Right lung (tissue), 10 donors: ENCODE data around the gene EID1. TPM values are rescaled to one million over a fixed set of nuclear protein-coding genes. Genes with fewer than 3 reads are reported as not detected.
"Not testable (repeated sequence)": the region's sequence is repeated elsewhere in the genome, so short reads cannot be mapped to it uniquely, and the experiment has no call there.

Experiments
- DNase-seq, 2 donors: peaks; one replicate each; pipeline ENCODE4 v3.0.0-alpha.2; 2013
- long read RNA-seq, 8 donors: transcript quantifications; one replicate each; lab custom pipeline, GENCODE V29; 2026
- polyA plus RNA-seq, 5 donors: library from polyadenylated mRNA; unstranded; fragments of 120-200 nt; gene quantifications; one replicate each; pipeline versions ENCODE4 v1.2.1 to v1.2.3, GENCODE V29; 2013; ENCODE audit warnings: inconsistent platforms in 1 of 5, low replicate concordance in 1 of 5; ENCODE audit not compliant: insufficient read length in 5 of 5, insufficient read depth in 1 of 5

Gene EID1
- 100 to 1,000 TPM; 234 to 317 (median 287) TPM for polyA plus RNA-seq
- long read RNA-seq, donor 1, transcript EID1-201 (1 exons, 2,298 nt) = major isoform, 534 of 534 reads
- long read RNA-seq, donor 1, partial matches to known transcripts = 0 of 534 reads
- long read RNA-seq, donor 1, other reads (novel, unspliced or antisense) = 0 of 534 reads
- long read RNA-seq, donor 2, transcript EID1-201 (1 exons, 2,298 nt) = major isoform, 241 of 241 reads
- long read RNA-seq, donor 2, partial matches to known transcripts = 0 of 241 reads
- long read RNA-seq, donor 2, other reads (novel, unspliced or antisense) = 0 of 241 reads
- long read RNA-seq, donor 3, transcript EID1-201 (1 exons, 2,298 nt) = major isoform, 394 of 394 reads
- long read RNA-seq, donor 3, partial matches to known transcripts = 0 of 394 reads
- long read RNA-seq, donor 3, other reads (novel, unspliced or antisense) = 0 of 394 reads
- long read RNA-seq, donor 4, transcript EID1-201 (1 exons, 2,298 nt) = major isoform, 276 of 276 reads
- long read RNA-seq, donor 4, partial matches to known transcripts = 0 of 276 reads
- long read RNA-seq, donor 4, other reads (novel, unspliced or antisense) = 0 of 276 reads
- long read RNA-seq, donor 5, transcript EID1-201 (1 exons, 2,298 nt) = major isoform, 558 of 558 reads
- long read RNA-seq, donor 5, partial matches to known transcripts = 0 of 558 reads
- long read RNA-seq, donor 5, other reads (novel, unspliced or antisense) = 0 of 558 reads
- long read RNA-seq, donor 6, transcript EID1-201 (1 exons, 2,298 nt) = major isoform, 421 of 421 reads
- long read RNA-seq, donor 6, partial matches to known transcripts = 0 of 421 reads
- long read RNA-seq, donor 6, other reads (novel, unspliced or antisense) = 0 of 421 reads
- long read RNA-seq, donor 7, transcript EID1-201 (1 exons, 2,298 nt) = major isoform, 227 of 227 reads
- long read RNA-seq, donor 7, partial matches to known transcripts = 0 of 227 reads
- long read RNA-seq, donor 7, other reads (novel, unspliced or antisense) = 0 of 227 reads
- long read RNA-seq, donor 8, transcript EID1-201 (1 exons, 2,298 nt) = major isoform, 166 of 166 reads
- long read RNA-seq, donor 8, partial matches to known transcripts = 0 of 166 reads
- long read RNA-seq, donor 8, other reads (novel, unspliced or antisense) = 0 of 166 reads

GRCh38 chr15:48877630-48878595, at the start of gene EID1:
EID1 (plus strand) TSS chr15:48878134; CDS start chr15:48878177, 43 bp downstream.
- DNase-seq = peak; percentile 97

- DNase-seq = no peak
These were observed 49.5 kb upstream of the EID1 start for GRCh38 chr15:48828471-48828870.

- no peak for DNase-seq
These were observed 49.0 kb upstream of the EID1 start for GRCh38 chr15:48828906-48829305.

GRCh38 chr15:48832648-48833047, 45.3 kb upstream of the EID1 start:
- no peak for DNase-seq

GRCh38 chr15:48833526-48834239, 44.3 kb upstream of the EID1 start:
- no peak for DNase-seq

GRCh38 chr15:48834756-48835155, 43.2 kb upstream of the EID1 start:
- no peak for DNase-seq

GRCh38 chr15:48842501-48842900, 35.4 kb upstream of the EID1 start:
- no peak for DNase-seq

- no peak for DNase-seq
These were observed 32.8 kb upstream of the EID1 start for GRCh38 chr15:48845123-48845522.

- no peak for DNase-seq
These were observed 27.3 kb upstream of the EID1 start for GRCh38 chr15:48850648-48851047.

GRCh38 chr15:48851956-48852355, 26.0 kb upstream of the EID1 start:
- no peak for DNase-seq

- not testable (repeated sequence) for DNase-seq
These were observed 23.5 kb upstream of the EID1 start for GRCh38 chr15:48854434-48854833.

- DNase-seq = peak in 1 of 2 donors; percentile 23
These were observed 22.2 kb upstream of the EID1 start for GRCh38 chr15:48855501-48856440.

GRCh38 chr15:48856942-48857341, 21.0 kb upstream of the EID1 start:
- DNase-seq = no peak

GRCh38 chr15:48858401-48858800, 19.5 kb upstream of the EID1 start:
- DNase-seq = no peak

GRCh38 chr15:48859426-48859825, 18.5 kb upstream of the EID1 start:
- no peak for DNase-seq

GRCh38 chr15:48861813-48862431, 16.0 kb upstream of the EID1 start:
- DNase-seq = peak; percentile 45 to 49

GRCh38 chr15:48862705-48863104, 15.2 kb upstream of the EID1 start:
- DNase-seq = no peak

- DNase-seq = no peak
These were observed 12.4 kb upstream of the EID1 start for GRCh38 chr15:48865370-48866079.
